HCT116 (cell line): ENCODE measurements around the gene KLHL40. TPM values are rescaled to one million over a fixed set of nuclear protein-coding genes. Genes with fewer than 3 reads are reported as not detected.

Experiments
- ATAC-seq: fragments of 200-7000 bp; cut with Tn5 transposase; 2 replicates; pipeline ENCODE4 v1.9.1; 2020; ENCODE audit warnings: mild to moderate bottlenecking, moderate library complexity
- BruUV-seq: library from RNA; stranded (reverse); fragments of 400-500 nt; replicated peaks from 2 replicates; lab custom pipeline; 2021; lab: Mats Ljungman, UMichigan
- CTCF ChIA-PET: fragments of 300-600 bp; sonication (Branson Sonifier 250); formaldehyde crosslinking; loops from one replicate; lab custom pipeline; 2021; ENCODE audit warnings: antibody characterized with exemption; lab: Charles Lee
- POLR2A ChIA-PET: fragments of 300-600, 350-600 bp; sonication (Branson Sonifier 250); formaldehyde crosslinking; loops from one replicate; lab custom pipeline; 2021; ENCODE audit warnings: antibody characterized with exemption; lab: Charles Lee
- RAD21 ChIA-PET, 2 experiments: fragments of 300-600 bp; sonication (Branson Sonifier 250); formaldehyde crosslinking; loops; one replicate each; lab custom pipeline; 2023; ENCODE audit warnings: low total read pairs in 2 of 2; ENCODE audit not compliant: uncharacterized antibody in 2 of 2, unreplicated experiment in 2 of 2, low non-redundant PET in 1 of 2; lab: Charles Lee
- DNase-seq: peaks from one replicate; pipeline ENCODE4 v3.0.0-alpha.2; 2010; ENCODE audit warnings: low read depth, low spot score
- H2AFZ ChIP-seq: fragments of 200-600 bp; shearing (Covaris generic), sonication (generic); 2 replicates; pipeline ENCODE4 v1.6.1; 2017; ENCODE audit warnings: low read depth, mixed run types, mixed read lengths, antibody characterized with exemption, low read length; ENCODE audit not compliant: poor library complexity, severe bottlenecking
- H3K27ac ChIP-seq: 2 replicates; pipeline ENCODE4 v1.5.1; 2012; ENCODE audit warnings: low read depth, low read length
- H3K27me3 ChIP-seq: fragments of 200-600 bp; sonication (generic); 2 replicates; pipeline ENCODE4 v1.6.1; 2016; ENCODE audit warnings: mixed run types, low read length, mixed read lengths; ENCODE audit not compliant: insufficient read depth
- H3K36me3 ChIP-seq, 2 experiments: fragments of 200-500 bp in 1 of 2; fragments of 200-600 bp in 1 of 2; sonication (Bioruptor generic) in 1 of 2; sonication (generic) in 1 of 2; 2 replicates each; pipeline versions ENCODE4 v1.5.1 to v1.6.1; 2014 to 2016; ENCODE audit warnings: low read length in 2 of 2, inconsistent platforms in 1 of 2, mixed read lengths in 1 of 2, mixed run types in 1 of 2; ENCODE audit not compliant: insufficient read depth in 2 of 2, control insufficient read depth in 1 of 2
- H3K4me1 ChIP-seq, 2 experiments: fragments of 200-600 bp in 1 of 2; sonication (generic) in 1 of 2; 2 replicates each; pipeline versions ENCODE4 v1.5.1 to v1.6.1; 2012 to 2017; ENCODE audit warnings: low read length in 2 of 2, inconsistent platforms in 1 of 2, mild to moderate bottlenecking in 1 of 2, mixed read lengths in 1 of 2, mixed run types in 1 of 2, moderate library complexity in 1 of 2; ENCODE audit not compliant: insufficient read depth in 2 of 2, control insufficient read depth in 1 of 2
- H3K4me2 ChIP-seq: fragments of 200-600 bp; sonication (generic); 2 replicates; pipeline ENCODE4 v1.6.1; 2017; ENCODE audit warnings: mixed run types, low read length, mixed read lengths
- H3K4me3 ChIP-seq, 2 experiments: fragments of 200-600 bp in 1 of 2; sonication (generic) in 1 of 2; replicated peaks in 1 of 2; 2 replicates each; pipeline ENCODE4 v1.5.1; 2011 to 2016; ENCODE audit warnings: low read length in 2 of 2, control low read depth in 1 of 2, low read depth in 1 of 2, mild to moderate bottlenecking in 1 of 2, mixed read lengths in 1 of 2, mixed run types in 1 of 2
- H3K79me2 ChIP-seq: fragments of 200-600 bp; sonication (generic); 2 replicates; pipeline ENCODE4 v1.6.1; 2017; ENCODE audit warnings: mild to moderate bottlenecking, mixed run types, low read length, moderate library complexity, mixed read lengths; ENCODE audit not compliant: insufficient read depth
- H3K9ac ChIP-seq: fragments of 200-600 bp; sonication (generic); 2 replicates; pipeline ENCODE4 v1.6.1; 2016; ENCODE audit warnings: low read length, mixed read lengths
- H3K9me2 ChIP-seq: fragments of 200-600 bp; sonication (generic), shearing (Covaris generic); 2 replicates; pipeline ENCODE4 v1.6.1; 2017; ENCODE audit warnings: mixed run types, mild to moderate bottlenecking, moderate library complexity; ENCODE audit not compliant: insufficient read depth
- H3K9me3 ChIP-seq, 2 experiments: fragments of 200-500 bp in 1 of 2; fragments of 200-600 bp in 1 of 2; sonication (Bioruptor generic) in 1 of 2; sonication (generic) in 1 of 2; 2 replicates each; pipeline ENCODE4 v1.6.1; 2014 to 2017; ENCODE audit warnings: low read length in 2 of 2, mixed read lengths in 2 of 2, inconsistent platforms in 1 of 2, low read depth in 1 of 2, mild to moderate bottlenecking in 1 of 2, mixed run types in 1 of 2, moderate library complexity in 1 of 2; ENCODE audit not compliant: control insufficient read depth in 1 of 2, insufficient read depth in 1 of 2
- H4K20me1 ChIP-seq: fragments of 200-600 bp; sonication (generic), shearing (Covaris generic); 2 replicates; pipeline ENCODE4 v1.6.1; 2017; ENCODE audit warnings: mixed run types, mild to moderate bottlenecking, moderate library complexity; ENCODE audit not compliant: insufficient read depth
- CEBPB ChIP-seq: IDR thresholded peaks from 2 replicates; pipeline ENCODE4 v1.6.1; 2012; ENCODE audit warnings: low read depth
- ELF1 ChIP-seq: IDR thresholded peaks from 2 replicates; pipeline ENCODE4 v1.6.1; 2012; ENCODE audit warnings: low read depth, borderline replicate concordance
- EZH2 ChIP-seq: fragments of 200-600 bp; sonication (generic); IDR thresholded peaks from 2 replicates; pipeline ENCODE4 v1.6.1; 2017; ENCODE audit warnings: antibody characterized with exemption, mixed run types
- EZH2phosphoT487 ChIP-seq: fragments of 200-600 bp; IDR thresholded peaks from 2 replicates; pipeline ENCODE4 v1.6.1; 2018; ENCODE audit warnings: antibody characterized with exemption, borderline replicate concordance
- FOSL1 ChIP-seq: IDR thresholded peaks from 2 replicates; pipeline ENCODE4 v1.6.1; 2012; ENCODE audit warnings: low read depth
- JUND ChIP-seq: IDR thresholded peaks from 2 replicates; pipeline ENCODE4 v1.6.1; 2012
- RAD21 ChIP-seq: IDR thresholded peaks from 2 replicates; pipeline ENCODE4 v1.6.1; 2012; ENCODE audit warnings: low read depth, mild to moderate bottlenecking
- SIN3A ChIP-seq: IDR thresholded peaks from 2 replicates; pipeline ENCODE4 v1.6.1; 2012; ENCODE audit warnings: low read depth
- TCF7L2 ChIP-seq: IDR thresholded peaks from 2 replicates; pipeline ENCODE4 v1.7.0; 2011; ENCODE audit warnings: borderline replicate concordance, inconsistent platforms; ENCODE audit not compliant: insufficient read depth, insufficient read length; ENCODE audit errors: extremely low read depth
- YY1 ChIP-seq: IDR thresholded peaks from 2 replicates; pipeline ENCODE4 v1.6.1; 2011; ENCODE audit warnings: low read length, low read depth, moderate library complexity, mild to moderate bottlenecking; ENCODE audit not compliant: insufficient replicate concordance; ENCODE audit errors: extremely low read depth
- ZFX ChIP-seq: fragments of 450-650 bp; IDR thresholded peaks from 2 replicates; pipeline ENCODE4 v1.6.1; 2017
- intact Hi-C: fragments of 100-400 bp; cut with micrococcal nuclease; formaldehyde crosslinking; loops from 2 replicates; pipeline ENCODE4 v1.10.0; 2022
- total RNA-seq: library from RNA; stranded (reverse); gene quantifications from one replicate; pipeline ENCODE4 v1.2.1, GENCODE V29; 2021; ENCODE audit not compliant: unreplicated experiment
- TF ChIP-seq, protein P1 (sequence below): IDR thresholded peaks from 2 replicates; pipeline ENCODE4 v1.6.1; 2012
- TF ChIP-seq, protein P2 (sequence below): IDR thresholded peaks from 2 replicates; pipeline ENCODE4 v1.6.1; 2011; ENCODE audit warnings: mild to moderate bottlenecking, low read length, moderate library complexity; ENCODE audit not compliant: insufficient replicate concordance; ENCODE audit errors: extremely low read depth
- TF ChIP-seq, protein P3 (sequence below): IDR thresholded peaks from 2 replicates; pipeline ENCODE4 v1.6.1; 2012

The KLHL40 gene
- total RNA-seq, 1 experiment from 2014 or later, result not detected

DNA sequence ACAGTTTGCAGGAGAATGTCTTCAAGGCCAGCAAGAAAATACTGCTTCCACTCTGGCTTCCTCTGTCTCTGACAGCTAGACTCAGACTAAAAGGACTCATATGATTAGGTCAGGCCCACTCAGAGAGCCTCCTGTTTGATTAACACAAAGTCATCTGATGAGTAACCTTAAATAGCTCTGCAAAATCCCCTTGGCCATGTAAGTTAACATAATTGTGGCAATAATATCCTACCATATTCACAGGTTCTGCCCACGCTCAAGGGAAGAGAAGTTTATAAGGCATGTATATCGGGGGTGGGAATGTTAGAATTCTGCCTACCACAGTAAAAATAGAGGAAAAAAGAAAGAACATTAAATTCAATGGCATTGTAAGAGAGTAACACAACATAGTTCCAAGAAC is 37.9 kb downstream of the KLHL40 start:
- Histone ChIP-seq H2AFZ (no peak overlapping the region), H4K20me1 (no peaks in the 10 kb centered on the region), H3K9me3 (no peaks in the 10 kb centered on the region), H3K27me3 (no peaks in the 10 kb centered on the region), H3K79me2 (no peaks in the 10 kb centered on the region), H3K27ac (no peak overlapping the region), H3K9me2 (no peaks in the 10 kb centered on the region), H3K4me1 (no peaks in the 10 kb centered on the region), H3K36me3 (no peaks in the 10 kb centered on the region), H3K4me3 (no peak overlapping the region), H3K9ac (no peak overlapping the region), H3K4me2 (no peak overlapping the region)
- POLR2A ChIA-PET, result interaction anchor here (1.2 kb wide), 1 partner anchor 12 kb away, joined by 3 read pairs; no protein-coding TSS in a partner anchor
- CTCF ChIA-PET, result no interaction called here
- ATAC-seq, result no peak
- RAD21 ChIA-PET, result no interaction called here
- intact Hi-C loops, result no loop called here
- no peak for TF ChIP-seq EZH2phosphoT487
- TF ChIP-seq TCF7L2, result no peak
- no peak for TF ChIP-seq CEBPB
- TF ChIP-seq YY1, result no peak
- no peak for TF ChIP-seq SIN3A
- TF ChIP-seq EZH2, result no peak
- TF ChIP-seq, protein P1, sequence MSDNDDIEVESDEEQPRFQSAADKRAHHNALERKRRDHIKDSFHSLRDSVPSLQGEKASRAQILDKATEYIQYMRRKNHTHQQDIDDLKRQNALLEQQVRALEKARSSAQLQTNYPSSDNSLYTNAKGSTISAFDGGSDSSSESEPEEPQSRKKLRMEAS, result no peak
- TF ChIP-seq, protein P2, sequence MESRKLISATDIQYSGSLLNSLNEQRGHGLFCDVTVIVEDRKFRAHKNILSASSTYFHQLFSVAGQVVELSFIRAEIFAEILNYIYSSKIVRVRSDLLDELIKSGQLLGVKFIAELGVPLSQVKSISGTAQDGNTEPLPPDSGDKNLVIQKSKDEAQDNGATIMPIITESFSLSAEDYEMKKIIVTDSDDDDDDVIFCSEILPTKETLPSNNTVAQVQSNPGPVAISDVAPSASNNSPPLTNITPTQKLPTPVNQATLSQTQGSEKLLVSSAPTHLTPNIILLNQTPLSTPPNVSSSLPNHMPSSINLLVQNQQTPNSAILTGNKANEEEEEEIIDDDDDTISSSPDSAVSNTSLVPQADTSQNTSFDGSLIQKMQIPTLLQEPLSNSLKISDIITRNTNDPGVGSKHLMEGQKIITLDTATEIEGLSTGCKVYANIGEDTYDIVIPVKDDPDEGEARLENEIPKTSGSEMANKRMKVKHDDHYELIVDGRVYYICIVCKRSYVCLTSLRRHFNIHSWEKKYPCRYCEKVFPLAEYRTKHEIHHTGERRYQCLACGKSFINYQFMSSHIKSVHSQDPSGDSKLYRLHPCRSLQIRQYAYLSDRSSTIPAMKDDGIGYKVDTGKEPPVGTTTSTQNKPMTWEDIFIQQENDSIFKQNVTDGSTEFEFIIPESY, result no peak
- TF ChIP-seq ZFX, result no peak
- TF ChIP-seq JUND, result no peak
- no peak for TF ChIP-seq ELF1
- TF ChIP-seq FOSL1, result no peak
- TF ChIP-seq RAD21, result no peak
- TF ChIP-seq, protein P3, sequence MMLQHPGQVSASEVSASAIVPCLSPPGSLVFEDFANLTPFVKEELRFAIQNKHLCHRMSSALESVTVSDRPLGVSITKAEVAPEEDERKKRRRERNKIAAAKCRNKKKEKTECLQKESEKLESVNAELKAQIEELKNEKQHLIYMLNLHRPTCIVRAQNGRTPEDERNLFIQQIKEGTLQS, result no peak
- no TSS peak for BruUV-seq
- DNase-seq, result no peak
